Endothelial cell of umbilical vein (primary cell): Measurements from ENCODE around the gene TSC22D3.

Experiments used
- CTCF ChIP-seq, 2 donors: IDR thresholded peaks; 1 replicate in 1 of 2; 2 replicates in 1 of 2; pipeline ENCODE4 v1.5.1; 2011; ENCODE audit warnings: low read length in 2 of 2, mild to moderate bottlenecking in 2 of 2, moderate library complexity in 2 of 2, control low read depth in 1 of 2, inconsistent platforms in 1 of 2, low read depth in 1 of 2; ENCODE audit not compliant: insufficient read depth in 1 of 2; ENCODE audit errors: extremely low read depth in 1 of 2
- POLR2A ChIP-seq: IDR thresholded peaks from 2 replicates; pipeline ENCODE4 v1.6.1; 2012; ENCODE audit warnings: low read depth, mild to moderate bottlenecking, control low read depth, low read length
- POLR2AphosphoS5 ChIP-seq: IDR thresholded peaks from 2 replicates; pipeline ENCODE4 v1.6.1; 2012; ENCODE audit warnings: low read depth, mild to moderate bottlenecking, control low read depth, low read length, moderate library complexity; ENCODE audit not compliant: insufficient read depth

- no peak for TF ChIP-seq CTCF (IDR thresholded peaks at IDR 0.05; ENCODE audit: extremely low read depth in 1 of 2, insufficient read depth in 1 of 2, low read depth in 1 of 2, low read length in 2 of 2)
- no peak for TF ChIP-seq POLR2AphosphoS5
- no peak for TF ChIP-seq POLR2A
Observed at GRCh38 chrX:107673933-107674479, 101.6 kb downstream of the TSC22D3 start.
